Activated effector memory CD4-positive, alpha-beta T cell treated with Interleukin-2 at 50 U/mL for 16 hours (primary cell): ENCODE data around the gene SEPTIN2.
"Not testable (repeated sequence)": the region's sequence is repeated elsewhere in the genome, so short reads cannot be mapped to it uniquely, and the experiment has no call there.

Experiments used
- DNase-seq: peaks from one replicate; pipeline ENCODE4 v3.0.0-alpha.2; 2020

The SEPTIN2 gene

DNA sequence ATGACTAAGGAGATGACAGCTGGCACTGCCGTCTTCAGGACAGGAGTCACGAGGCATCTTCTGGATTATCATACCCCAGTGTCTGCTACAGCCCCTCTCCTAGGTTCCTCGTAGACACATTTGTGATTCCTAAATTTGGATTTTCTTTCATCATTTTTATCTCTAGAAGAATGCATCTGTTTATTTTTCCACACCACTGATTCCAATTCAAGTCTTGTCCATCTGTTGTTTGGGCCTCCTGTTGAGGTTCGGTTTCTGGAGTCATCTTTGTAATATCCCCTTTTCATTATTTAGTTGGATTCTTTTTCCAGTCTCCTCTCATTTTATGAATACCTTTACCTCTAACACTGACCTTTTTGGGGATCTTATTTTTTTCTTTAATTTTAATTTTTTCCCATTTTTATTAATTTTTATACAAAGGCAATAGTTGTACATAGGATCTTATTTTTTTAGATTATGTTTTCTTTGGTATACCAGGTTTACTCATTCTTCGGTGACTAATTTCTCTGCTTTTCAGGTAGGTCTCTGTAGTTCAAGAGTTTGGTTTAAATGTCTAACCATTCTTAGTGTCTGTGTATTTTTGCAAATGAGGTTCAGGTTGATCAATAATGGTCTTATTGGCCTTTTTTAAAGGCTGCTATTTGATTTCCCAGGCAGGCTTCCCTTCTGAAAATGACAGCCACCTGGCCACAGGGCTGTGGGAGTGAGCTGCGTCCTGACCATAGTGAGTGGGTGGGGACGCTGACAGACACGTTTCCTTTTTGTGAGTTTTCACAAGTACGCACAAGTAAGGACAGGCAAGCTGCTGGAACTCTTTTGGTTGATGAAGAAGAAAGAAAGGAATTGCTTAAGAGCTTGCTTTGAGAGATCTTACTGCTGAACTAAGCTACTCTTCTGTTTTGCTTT, 74.8 kb downstream of the SEPTIN2 start:
- no peak for DNase-seq

DNA sequence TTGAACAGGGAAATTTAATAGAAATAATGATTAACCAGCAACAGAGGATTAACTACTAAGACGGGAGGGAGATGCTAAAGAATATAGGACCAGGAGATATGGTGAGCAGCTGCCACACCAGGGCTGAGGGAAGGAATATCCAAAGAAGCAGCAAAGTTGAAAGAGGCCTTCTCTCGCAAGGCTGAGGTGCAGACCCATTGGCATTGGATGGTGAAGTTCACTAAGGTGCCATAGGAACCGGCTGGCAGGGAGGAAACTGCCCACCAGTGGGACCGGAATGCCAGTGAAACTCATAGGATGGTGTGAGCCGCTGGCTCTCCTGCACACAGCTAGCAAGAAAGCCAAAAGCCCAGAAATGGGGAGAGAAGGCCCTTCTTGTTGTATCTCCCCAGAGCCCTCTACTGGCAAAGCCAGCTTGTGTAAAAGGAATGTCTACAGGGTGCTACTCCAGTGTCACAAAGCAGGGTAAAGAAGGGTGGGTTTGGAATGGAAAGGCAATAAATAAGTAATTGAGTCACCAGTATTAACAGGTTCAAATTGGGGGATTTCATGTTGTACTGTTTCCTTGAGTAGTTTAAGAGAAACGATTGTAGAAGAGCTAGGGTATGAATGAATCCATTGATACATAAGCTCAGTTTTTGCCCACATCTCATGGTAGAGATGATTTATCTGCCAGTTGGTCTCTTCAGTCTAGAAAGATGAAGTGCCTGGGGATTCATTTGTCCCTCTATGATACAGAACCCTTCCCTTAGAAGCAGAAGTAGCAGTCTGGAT, 76.4 kb downstream of the SEPTIN2 start:
- no peak for DNase-seq

DNA sequence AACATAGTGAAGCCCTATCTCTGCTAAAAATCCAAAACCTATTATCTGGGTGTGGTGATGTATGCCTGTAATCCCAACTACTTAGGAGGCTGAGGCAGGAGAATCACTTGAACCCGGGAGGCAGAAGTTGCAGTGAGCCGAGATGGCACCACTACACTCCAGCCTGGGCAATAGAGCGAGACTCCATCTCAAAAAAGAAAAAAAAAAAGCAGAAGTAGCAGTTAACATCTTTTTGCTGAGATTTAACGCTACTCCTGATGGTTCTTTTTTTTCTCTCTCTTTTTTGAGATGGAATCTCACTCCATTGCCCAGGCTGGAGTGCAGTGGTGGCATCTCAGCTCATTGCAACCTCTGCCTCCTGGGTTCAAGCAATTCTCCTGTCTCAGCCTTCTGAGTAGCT, 77.0 kb downstream of the SEPTIN2 start:
- DNase-seq: not testable (repeated sequence)

DNA sequence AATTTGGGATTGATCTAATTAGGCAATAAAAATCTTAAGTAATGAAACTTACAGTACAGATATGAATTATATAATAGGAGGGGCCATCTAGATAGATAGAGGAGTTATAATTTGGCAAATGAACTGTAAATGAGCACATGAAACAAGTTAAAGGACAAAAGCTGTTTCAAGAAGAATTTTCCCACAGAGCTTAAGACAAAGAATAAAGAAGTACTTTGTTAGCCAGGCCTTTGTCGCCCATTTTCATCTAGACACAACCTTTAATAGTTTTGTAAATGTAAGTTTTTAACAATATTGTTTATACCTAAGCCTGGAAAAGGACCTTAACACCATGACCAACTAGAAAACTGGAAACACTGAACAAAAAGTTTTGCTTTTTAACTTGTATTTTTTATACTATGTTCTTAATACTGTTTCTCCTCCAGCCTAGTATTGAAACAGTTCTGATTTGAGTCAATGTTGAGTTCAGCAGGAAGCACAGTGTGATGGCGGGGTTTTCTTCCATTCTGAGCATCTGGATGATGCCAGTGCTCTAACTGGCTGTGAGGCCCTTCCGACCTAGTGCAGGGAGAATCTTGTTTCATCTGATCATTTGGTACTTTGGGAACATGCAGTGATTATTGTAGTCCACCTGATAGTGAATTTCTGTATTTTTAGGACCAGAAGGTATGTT, 77.9 kb downstream of the SEPTIN2 start:
- no peak for DNase-seq

DNA sequence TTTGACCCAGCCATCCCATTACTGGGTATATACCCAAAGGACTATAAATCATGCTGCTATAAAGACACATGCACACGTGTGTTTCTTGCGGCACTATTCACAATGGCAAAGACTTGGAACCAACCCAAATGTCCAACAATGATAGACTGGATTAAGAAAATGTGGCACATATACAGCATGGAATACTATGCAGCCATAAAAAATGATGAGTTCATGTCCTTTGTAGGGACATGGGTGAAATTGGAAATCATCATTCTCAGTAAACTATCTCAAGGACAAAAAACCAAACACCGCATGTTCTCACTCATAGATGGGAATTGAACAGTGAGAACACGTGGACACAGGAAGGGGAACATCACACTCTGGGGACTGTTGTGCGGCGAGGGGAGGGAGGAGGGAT, 81.1 kb downstream of the SEPTIN2 start:
- not testable (repeated sequence) for DNase-seq

DNA sequence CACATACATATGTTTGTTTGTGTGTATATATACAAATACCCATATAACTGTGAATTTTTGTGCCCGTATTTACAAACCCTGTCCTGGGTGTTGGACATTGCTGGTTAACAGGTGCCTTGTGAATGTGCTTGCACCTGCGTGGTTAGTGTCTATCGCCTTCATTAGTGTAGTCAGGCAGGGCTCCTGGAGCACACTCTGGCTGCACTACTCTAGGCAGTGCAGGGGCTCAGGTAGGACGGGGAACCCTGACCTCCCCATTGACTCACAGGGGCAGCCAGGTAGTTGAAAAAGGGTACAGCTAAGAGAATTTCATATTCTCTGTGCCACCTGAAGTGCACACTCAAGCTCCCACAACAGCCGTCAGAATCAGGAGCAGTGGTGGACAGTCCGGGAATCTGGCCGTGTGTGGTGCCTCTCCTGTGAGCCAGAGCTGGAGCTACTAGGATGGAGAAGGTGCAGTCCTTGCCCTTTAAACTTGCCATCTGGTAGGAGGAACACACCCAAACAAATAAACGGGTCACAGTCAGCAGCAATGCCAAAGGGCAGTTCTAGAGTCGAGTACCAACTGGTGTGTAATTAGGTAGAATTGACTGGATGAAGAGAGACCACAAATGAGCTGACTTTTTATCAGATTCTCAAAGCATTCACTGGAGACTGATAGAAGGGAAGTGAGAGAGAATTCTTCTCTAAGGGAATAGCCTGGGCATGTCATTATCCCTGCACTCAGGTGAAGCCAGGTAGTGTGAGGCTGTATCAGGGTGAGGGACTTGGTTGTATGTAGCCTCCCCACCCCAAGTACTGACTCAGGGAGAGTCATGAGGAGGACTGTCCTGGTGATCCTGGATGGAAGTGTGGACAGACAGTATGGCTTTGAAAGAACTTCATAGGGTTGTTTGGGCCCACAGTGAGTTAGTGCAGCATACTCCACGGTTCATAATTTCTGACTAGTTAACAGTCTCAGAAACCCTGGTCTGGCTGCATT, 84.5 kb downstream of the SEPTIN2 start:
- DNase-seq: no peak
